ES-I3 (cell line): ENCODE data around the gene KAT14.
A peak's percentile ranks its signal among the peaks of the same experiment; 100 is the strongest.
"Not testable (repeated sequence)": the region's sequence is repeated elsewhere in the genome, so short reads cannot be mapped to it uniquely, and the experiment has no call there.

ENCODE experiments used
- H3K36me3 ChIP-seq: 2 replicates; pipeline ENCODE4 v1.6.1; 2013; ENCODE audit warnings: mild to moderate bottlenecking, low read length, control low read depth, moderate library complexity; ENCODE audit not compliant: insufficient read depth
- H3K4me1 ChIP-seq: 2 replicates; pipeline ENCODE4 v1.6.1; 2013; ENCODE audit warnings: mild to moderate bottlenecking, control low read depth, low read length; ENCODE audit not compliant: insufficient read depth
- H3K9ac ChIP-seq: 2 replicates; pipeline ENCODE4 v1.6.1; 2013; ENCODE audit warnings: low read depth, mild to moderate bottlenecking, low read length, moderate library complexity
- H3K9me3 ChIP-seq: 2 replicates; pipeline ENCODE4 v1.6.1; 2013; ENCODE audit warnings: mild to moderate bottlenecking, low read length, moderate library complexity; ENCODE audit not compliant: control insufficient read depth, insufficient read depth

KAT14 gene

GRCh38 chr20:18137412-18138265, at the start of gene KAT14, which contains the start of gene PET117:
KAT14 (plus strand) TSS chr20:18137863; CDS start chr20:18142661, 4,798 bp downstream.
PET117 (plus strand) TSS chr20:18137863; CDS start chr20:18137956, 93 bp downstream.
- H3K9ac ChIP-seq = peak within 1 kb of the TSS; percentile 92

GRCh38 chr20:18088298-18088697, 49.4 kb upstream of the KAT14 start:
- not testable (repeated sequence) for H3K9me3 ChIP-seq, H3K9ac ChIP-seq, H3K36me3 ChIP-seq, H3K4me1 ChIP-seq

More at GRCh38 chr20:18137412-18138265, at the start of gene KAT14, which contains the start of gene PET117:
- Histone ChIP-seq H3K36me3 (peaks cover 3% of the 10 kb centered on the region; the same call in 1 of the 2 replicates), H3K9me3 (no peaks in the 10 kb centered on the region), H3K4me1 (no peaks in the 10 kb centered on the region; the same call in 1 of the 2 replicates)

- not testable (repeated sequence) for H3K36me3 ChIP-seq, H3K9me3 ChIP-seq, H3K4me1 ChIP-seq, H3K9ac ChIP-seq
Measured at GRCh38 chr20:18088841-18089240, 48.8 kb upstream of the KAT14 start.

- H3K36me3 ChIP-seq = no peaks in the 10 kb centered on the region
- no peak overlapping the region for H3K9ac ChIP-seq
- no peaks in the 10 kb centered on the region for H3K4me1 ChIP-seq
- no peaks in the 10 kb centered on the region for H3K9me3 ChIP-seq
Measured at GRCh38 chr20:18090044-18090443, 47.6 kb upstream of the KAT14 start.

- Histone ChIP-seq H3K36me3 (no peaks in the 10 kb centered on the region), H3K9me3 (no peaks in the 10 kb centered on the region), H3K4me1 (no peaks in the 10 kb centered on the region), H3K9ac (no peak overlapping the region)
Measured at GRCh38 chr20:18090477-18090876, 47.2 kb upstream of the KAT14 start.

GRCh38 chr20:18091623-18092022, 46.0 kb upstream of the KAT14 start:
- Histone ChIP-seq H3K9me3 (no peaks in the 10 kb centered on the region), H3K9ac (no peak overlapping the region), H3K4me1 (no peaks in the 10 kb centered on the region), H3K36me3 (no peaks in the 10 kb centered on the region)

- Histone ChIP-seq H3K4me1 (no peaks in the 10 kb centered on the region), H3K9ac (no peak overlapping the region), H3K9me3 (no peaks in the 10 kb centered on the region), H3K36me3 (no peaks in the 10 kb centered on the region)
Measured at GRCh38 chr20:18092890-18093289, 44.8 kb upstream of the KAT14 start.

- no peaks in the 10 kb centered on the region for H3K4me1 ChIP-seq
- no peak overlapping the region for H3K9ac ChIP-seq
- no peaks in the 10 kb centered on the region for H3K36me3 ChIP-seq
Measured at GRCh38 chr20:18093388-18093787, 44.3 kb upstream of the KAT14 start.

GRCh38 chr20:18094191-18094590, 43.5 kb upstream of the KAT14 start:
- Histone ChIP-seq H3K4me1 (no peaks in the 10 kb centered on the region), H3K9ac (no peak overlapping the region), H3K9me3 (no peaks in the 10 kb centered on the region), H3K36me3 (no peaks in the 10 kb centered on the region)

More at GRCh38 chr20:18093388-18093787, 44.3 kb upstream of the KAT14 start:
- H3K9me3 ChIP-seq = no peaks in the 10 kb centered on the region

- not testable (repeated sequence) for H3K4me1 ChIP-seq, H3K9ac ChIP-seq, H3K36me3 ChIP-seq, H3K9me3 ChIP-seq
Measured at GRCh38 chr20:18100569-18100968, 37.1 kb upstream of the KAT14 start.

- no peaks in the 10 kb centered on the region for H3K4me1 ChIP-seq
- no peak overlapping the region for H3K9ac ChIP-seq
- no peaks in the 10 kb centered on the region for H3K9me3 ChIP-seq
- no peaks in the 10 kb centered on the region for H3K36me3 ChIP-seq
Measured at GRCh38 chr20:18101125-18101810, 36.4 kb upstream of the KAT14 start.

GRCh38 chr20:18103497-18103896, 34.2 kb upstream of the KAT14 start:
- no peaks in the 10 kb centered on the region for H3K4me1 ChIP-seq
- H3K9ac ChIP-seq = no peak overlapping the region
- H3K9me3 ChIP-seq = no peaks in the 10 kb centered on the region
- no peaks in the 10 kb centered on the region for H3K36me3 ChIP-seq

- Histone ChIP-seq H3K4me1 (no peaks in the 10 kb centered on the region), H3K36me3 (no peaks in the 10 kb centered on the region), H3K9ac (no peak overlapping the region), H3K9me3 (no peaks in the 10 kb centered on the region)
Measured at GRCh38 chr20:18108326-18108725, 29.3 kb upstream of the KAT14 start.

- not testable (repeated sequence) for H3K36me3 ChIP-seq, H3K9ac ChIP-seq, H3K4me1 ChIP-seq, H3K9me3 ChIP-seq
Measured at GRCh38 chr20:18128574-18128973, 9.1 kb upstream of the KAT14 start.

GRCh38 chr20:18132663-18133062, 5.0 kb upstream of the KAT14 start:
- no peak overlapping the region for H3K9ac ChIP-seq
- no peaks in the 10 kb centered on the region for H3K36me3 ChIP-seq
- no peaks in the 10 kb centered on the region for H3K4me1 ChIP-seq
- H3K9me3 ChIP-seq = no peaks in the 10 kb centered on the region
